ENCODE data around the gene B3GNT5.

The B3GNT5 gene

GRCh38 chr3:183290216-183290615 lies 37.2 kb downstream of the B3GNT5 start:
- DNase-seq (ENCODE audit: low read depth in 2 of 3, low spot score in 2 of 3), result no peak

GRCh38 chr3:183291497-183292031 lies 38.5 kb downstream of the B3GNT5 start:
- DNase-seq (ENCODE audit: low read depth in 2 of 3, low spot score in 2 of 3), result no peak

- DNase-seq (ENCODE audit: low read depth in 2 of 3, low spot score in 2 of 3), result no peak
Measured at GRCh38 chr3:183293966-183294365, 40.9 kb downstream of the B3GNT5 start.

GRCh38 chr3:183295211-183295610 lies 42.2 kb downstream of the B3GNT5 start:
- no peak for DNase-seq (ENCODE audit: low read depth in 2 of 3, low spot score in 2 of 3)

GRCh38 chr3:183296944-183297343 lies 43.9 kb downstream of the B3GNT5 start:
- DNase-seq (ENCODE audit: low read depth in 2 of 3, low spot score in 2 of 3), result no peak

GRCh38 chr3:183298701-183299153 lies 45.7 kb downstream of the B3GNT5 start:
- DNase-seq (ENCODE audit: low read depth in 2 of 3, low spot score in 2 of 3), result no peak

- no peak for DNase-seq (ENCODE audit: low read depth in 2 of 3, low spot score in 2 of 3)
Measured at GRCh38 chr3:183299976-183300375, 46.9 kb downstream of the B3GNT5 start.

GRCh38 chr3:183300996-183301562 lies 48.0 kb downstream of the B3GNT5 start:
- no peak for DNase-seq (ENCODE audit: low read depth in 2 of 3, low spot score in 2 of 3)

GRCh38 chr3:183301937-183302580 lies 49.0 kb downstream of the B3GNT5 start:
- no peak for DNase-seq (ENCODE audit: low read depth in 2 of 3, low spot score in 2 of 3)

GRCh38 chr3:183303690-183304089 lies 50.6 kb downstream of the B3GNT5 start:
- DNase-seq (ENCODE audit: low read depth in 2 of 3, low spot score in 2 of 3), result no peak

GRCh38 chr3:183306798-183307671 lies 54.0 kb downstream of the B3GNT5 start:
- peak in 2 of 3 experiments; percentile 14 to 31 for DNase-seq (ENCODE audit: low read depth in 2 of 3, low spot score in 2 of 3)

GRCh38 chr3:183307749-183308148 lies 54.7 kb downstream of the B3GNT5 start:
- DNase-seq (ENCODE audit: low read depth in 2 of 3, low spot score in 2 of 3), result no peak

GRCh38 chr3:183308751-183309150 lies 55.7 kb downstream of the B3GNT5 start:
- DNase-seq (ENCODE audit: low read depth in 2 of 3, low spot score in 2 of 3), result no peak

GRCh38 chr3:183309276-183309675 lies 56.2 kb downstream of the B3GNT5 start:
- DNase-seq (ENCODE audit: low read depth in 2 of 3, low spot score in 2 of 3), result no peak

GRCh38 chr3:183310936-183311335 lies 57.9 kb downstream of the B3GNT5 start:
- DNase-seq (ENCODE audit: low read depth in 2 of 3, low spot score in 2 of 3), result no peak

GRCh38 chr3:183312433-183312832 lies 59.4 kb downstream of the B3GNT5 start:
- no peak for DNase-seq (ENCODE audit: low read depth in 2 of 3, low spot score in 2 of 3)

GRCh38 chr3:183313351-183313750 lies 60.3 kb downstream of the B3GNT5 start:
- no peak for DNase-seq (ENCODE audit: low read depth in 2 of 3, low spot score in 2 of 3)

GRCh38 chr3:183313764-183314163 lies 60.7 kb downstream of the B3GNT5 start:
- no peak for DNase-seq (ENCODE audit: low read depth in 2 of 3, low spot score in 2 of 3)

GRCh38 chr3:183315739-183316138 lies 62.7 kb downstream of the B3GNT5 start:
- DNase-seq (ENCODE audit: low read depth in 2 of 3, low spot score in 2 of 3), result no peak

GRCh38 chr3:183317271-183317670 lies 64.2 kb downstream of the B3GNT5 start:
- DNase-seq (ENCODE audit: low read depth in 2 of 3, low spot score in 2 of 3), result no peak

Data from activated CD8-positive, alpha-beta memory T cell treated with anti-CD3 and anti-CD28 coated beads for 48 hours (primary cell).